Gastroesophageal sphincter (tissue), 4 donors: ENCODE measurements around the gene SUV39H2. TPM values are rescaled to one million over a fixed set of nuclear protein-coding genes. Genes with fewer than 3 reads are reported as not detected.

Experiments
- ATAC-seq: fragments of 150-250 bp; one replicate; pipeline ENCODE4 v1.9.1; 2016; ENCODE audit warnings: mild to moderate bottlenecking, moderate library complexity
- H3K27ac ChIP-seq, 4 donors: fragments of 200-600 bp; sonication (generic) in 3 of 4; 1 replicate in 3 of 4; 2 replicates in 1 of 4; pipeline ENCODE4 v1.5.1; 2016 to 2019
- H3K27me3 ChIP-seq: fragments of 200-600 bp; sonication (generic); one replicate; pipeline ENCODE4 v1.5.1; 2019
- H3K36me3 ChIP-seq, 2 donors: fragments of 200-600 bp; sonication (generic); one replicate each; pipeline ENCODE4 v1.5.1; 2019; ENCODE audit warnings: control low read depth in 1 of 2
- H3K4me1 ChIP-seq, 3 donors: fragments of 200-600 bp; sonication (generic); 1 replicate in 2 of 3; 2 replicates in 1 of 3; pipeline ENCODE4 v1.5.1; 2016 to 2019; ENCODE audit warnings: control low read depth in 2 of 3
- H3K4me3 ChIP-seq, 2 donors: fragments of 200-600 bp; sonication (generic); one replicate each; pipeline ENCODE4 v1.5.1; 2019; ENCODE audit warnings: mild to moderate bottlenecking in 1 of 2, moderate library complexity in 1 of 2
- H3K9me3 ChIP-seq, 3 donors: fragments of 200-600 bp; sonication (generic); one replicate each; pipeline ENCODE4 v1.5.1; 2017 to 2019; ENCODE audit warnings: control low read depth in 2 of 3
- CTCF ChIP-seq, 4 experiments: fragments of 200-600 bp in 2 of 4; fragments of 450-650 bp in 2 of 4; sonication (generic) in 1 of 4; IDR thresholded peaks; one replicate each; pipeline ENCODE4 v1.5.1; 2017 to 2019; ENCODE audit warnings: antibody characterized with exemption in 4 of 4, mild to moderate bottlenecking in 2 of 4, moderate library complexity in 2 of 4
- EP300 ChIP-seq: sonication (generic); formaldehyde crosslinking; IDR thresholded peaks from one replicate; pipeline ENCODE4 v1.6.1; 2017; ENCODE audit warnings: antibody characterized with exemption, mild to moderate bottlenecking
- POLR2A ChIP-seq, 2 donors: fragments of 450-650 bp; IDR thresholded peaks; one replicate each; pipeline ENCODE4 v1.6.1; 2017; ENCODE audit warnings: antibody characterized with exemption in 2 of 2, mild to moderate bottlenecking in 2 of 2, moderate library complexity in 1 of 2
- POLR2AphosphoS5 ChIP-seq: sonication (generic); formaldehyde crosslinking; IDR thresholded peaks from one replicate; pipeline ENCODE4 v1.6.1; 2017; ENCODE audit warnings: antibody characterized with exemption
- WGBS, 2 donors: methylation state at CpG; one replicate each; pipeline ENCODE4 v1.1.5; 2018; ENCODE audit warnings: low coverage in 1 of 2; 5-methylcytosine and 5-hydroxymethylcytosine counted together
- total RNA-seq, 4 donors: library from RNA; depleted of rRNA; stranded (reverse); fragments of >200 nt; gene quantifications; one replicate each; pipeline ENCODE4 v1.1.0, GENCODE V29; 2016

The SUV39H2 gene
- total RNA-seq, 4 donors from 2014 or later = 4.4 to 6.2 (median 5.1) TPM

DNA sequence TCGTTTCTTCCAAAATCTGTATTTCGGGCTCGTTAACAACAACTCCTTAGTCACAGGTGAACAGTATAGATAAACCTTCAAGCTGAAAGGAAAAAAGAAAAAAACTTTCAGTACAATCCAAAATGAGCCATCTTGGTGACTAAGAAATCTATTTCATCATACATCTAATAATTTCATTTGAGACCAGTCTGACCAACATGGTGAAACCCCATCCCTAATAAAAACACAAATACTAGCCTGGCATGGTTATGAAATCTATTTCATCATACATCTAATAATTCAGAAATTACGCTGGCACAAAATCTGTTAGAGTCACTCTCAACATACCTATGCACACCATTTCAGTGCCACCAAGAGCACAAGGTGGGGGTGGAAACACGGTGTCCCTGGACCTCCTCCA, 66.4 kb downstream of the SUV39H2 start:
- Histone ChIP-seq H3K4me1 (no peaks in the 10 kb centered on the region), H3K36me3 (peaks cover 0 to 82% of the 10 kb centered on the region in 2 donors), H3K9me3 (no peaks in the 10 kb centered on the region), H3K4me3 (no peak overlapping the region), H3K27me3 (no peaks in the 10 kb centered on the region), H3K27ac (no peak overlapping the region)
- 96 to 100% methylated on average over 4 to 5 of the region's 5 CpGs for WGBS, 2 donors
- TF ChIP-seq EP300 = no peak
- TF ChIP-seq POLR2AphosphoS5 = no peak
- no peak for TF ChIP-seq POLR2A (IDR thresholded peaks at IDR 0.05)
- TF ChIP-seq CTCF (IDR thresholded peaks at IDR 0.05) = no peak
- no peak for ATAC-seq

- H3K4me1 ChIP-seq = peaks cover 0 to 14% (median 0%) of the 10 kb centered on the region in 3 donors
- no peak for TF ChIP-seq POLR2A (IDR thresholded peaks at IDR 0.05)
- no peak for TF ChIP-seq EP300
- no peak for TF ChIP-seq POLR2AphosphoS5
- no peak for TF ChIP-seq CTCF (IDR thresholded peaks at IDR 0.05)
- H3K27me3 ChIP-seq = no peaks in the 10 kb centered on the region
- H3K4me3 ChIP-seq = no peak overlapping the region
- H3K36me3 ChIP-seq = peaks cover 0 to 64% of the 10 kb centered on the region in 2 donors
- H3K27ac ChIP-seq = no peak overlapping the region
- WGBS, 2 donors = 100% methylated on average over 1 of the region's 1 CpG; no CpG with 5 or more reads in 1 of the 2 donors
- no peak for ATAC-seq
- H3K9me3 ChIP-seq = no peaks in the 10 kb centered on the region
Measured at GRCh38 chr10:14947268-14947667, 68.6 kb downstream of the SUV39H2 start.

DNA sequence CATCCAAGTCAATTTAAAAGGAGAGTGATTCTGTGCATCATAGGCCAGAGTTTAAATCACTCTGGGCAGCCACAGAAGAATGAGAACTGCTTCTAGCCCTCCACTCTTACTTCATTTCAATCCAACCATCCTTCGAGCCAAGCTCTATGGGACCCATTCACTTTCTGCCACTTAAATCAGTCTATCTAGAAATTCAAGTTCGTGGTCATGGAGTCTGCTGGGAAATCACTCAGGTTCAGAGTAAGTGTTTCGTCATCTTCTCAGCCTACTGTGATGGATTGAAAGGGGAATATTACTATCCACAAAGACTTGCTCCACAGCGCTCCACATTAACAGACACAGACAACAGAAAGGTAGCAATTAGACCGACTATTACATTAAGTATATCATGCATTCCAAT, 70.6 kb downstream of the SUV39H2 start:
- peaks cover 0 to 44% of the 10 kb centered on the region in 2 donors for H3K36me3 ChIP-seq
- no peak for TF ChIP-seq POLR2A (IDR thresholded peaks at IDR 0.05)
- TF ChIP-seq CTCF (IDR thresholded peaks at IDR 0.05) = no peak
- TF ChIP-seq POLR2AphosphoS5 = no peak
- TF ChIP-seq EP300 = no peak
- H3K4me1 ChIP-seq = peaks cover 0 to 27% (median 7%) of the 10 kb centered on the region in 3 donors
- no peaks in the 10 kb centered on the region for H3K9me3 ChIP-seq
- H3K4me3 ChIP-seq = no peak overlapping the region
- WGBS, 2 donors = 88 to 94% methylated on average over 3 to 5 of the region's 5 CpGs
- no peak for ATAC-seq
- H3K27ac ChIP-seq = no peak overlapping the region
- no peaks in the 10 kb centered on the region for H3K27me3 ChIP-seq

- Histone ChIP-seq H3K4me3 (peak overlapping the region; percentile 49 to 87), H3K27ac (peak overlapping the region in 3 of 4 donors; percentile 92 to 95 (median 95)), H3K27me3 (no peaks in the 10 kb centered on the region), H3K36me3 (peaks cover 0 to 10% of the 10 kb centered on the region in 2 donors), H3K4me1 (peaks cover 0 to 35% (median 7%) of the 10 kb centered on the region in 3 donors), H3K9me3 (no peaks in the 10 kb centered on the region)
- ATAC-seq = no peak
- 10 to 18% methylated on average over 7 to 9 of the region's 10 CpGs for WGBS, 2 donors
- TF ChIP-seq EP300 = no peak
- TF ChIP-seq CTCF (IDR thresholded peaks at IDR 0.05) = no peak
Measured at GRCh38 chr10:14952851-14953423, 74.3 kb downstream of the SUV39H2 start.

DNA sequence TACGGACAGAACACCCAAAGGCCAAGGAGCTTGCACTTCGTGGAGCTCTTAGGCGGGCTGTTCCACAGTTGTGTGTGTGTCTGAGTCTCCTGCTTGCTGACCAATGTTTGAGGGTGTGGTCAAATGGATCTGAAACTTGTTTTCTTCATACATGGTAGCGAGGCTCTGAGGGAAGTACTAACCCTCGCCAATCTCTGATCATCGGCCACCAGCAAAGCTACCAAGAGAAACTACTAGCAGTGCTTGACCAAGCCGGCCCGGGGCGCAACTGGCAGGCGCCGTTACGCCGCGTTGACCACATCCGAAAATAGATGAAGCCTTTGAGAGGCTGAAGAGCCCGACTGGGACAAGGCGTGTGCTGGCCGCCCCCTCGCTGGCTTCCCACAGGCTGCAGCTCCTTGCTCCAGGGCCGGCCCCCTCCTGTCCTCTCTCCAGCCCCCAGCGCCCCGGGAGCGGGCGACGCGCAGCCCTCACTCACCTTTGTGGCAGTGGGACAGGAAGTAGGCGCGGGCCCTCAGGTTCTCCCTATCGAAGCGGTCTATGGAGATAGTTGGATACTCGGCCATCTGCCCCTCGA, 74.8 kb downstream of the SUV39H2 start:
- H3K36me3 ChIP-seq = peaks cover 0 to 4% of the 10 kb centered on the region in 2 donors

More for the DNA sequence above, 74.8 kb downstream of the SUV39H2 start:
- Histone ChIP-seq H3K4me3 (peak overlapping the region; percentile 49 to 87), H3K9me3 (no peaks in the 10 kb centered on the region), H3K27ac (peak overlapping the region; percentile 47 to 95 (median 94)), H3K4me1 (peaks cover 0 to 37% (median 7%) of the 10 kb centered on the region in 3 donors), H3K27me3 (no peaks in the 10 kb centered on the region)
- peak; percentile 63 for ATAC-seq
- WGBS, 2 donors = 0% methylated on average over 3 of the region's 32 CpGs; no CpG with 5 or more reads in 1 of the 2 donors
- TF ChIP-seq CTCF (IDR thresholded peaks at IDR 0.05) = no peak
- TF ChIP-seq POLR2AphosphoS5 = no peak
- no peak for TF ChIP-seq POLR2A (IDR thresholded peaks at IDR 0.05)
- no peak for TF ChIP-seq EP300
